NCI-H446 (cell line): Measurements from ENCODE around the gene G6PC3.

Experiments
- DNase-seq, 2 experiments: peaks; one replicate each; lab custom pipeline; 2025; lab: John Stamatoyannopoulos, UW

G6PC3 gene

GRCh38 chr17:44061446-44061845, 9.1 kb upstream of the G6PC3 start:
- DNase-seq: no peak

- no peak for DNase-seq
These were observed 7.7 kb upstream of the G6PC3 start for GRCh38 chr17:44062871-44063270.

GRCh38 chr17:44063704-44064639, 6.6 kb upstream of the G6PC3 start:
- no peak for DNase-seq

GRCh38 chr17:44065668-44066203, 4.8 kb upstream of the G6PC3 start:
- no peak for DNase-seq

GRCh38 chr17:44066204-44066930, 4.2 kb upstream of the G6PC3 start, which contains the start of gene LSM12:
Gene LSM12, minus strand, starts transcription at chr17:44066671. Its CDS starts 84 bp downstream, at chr17:44066587.
- peak; percentile 77 to 95 for DNase-seq

- no peak for DNase-seq
These were observed 3.0 kb upstream of the G6PC3 start for GRCh38 chr17:44067545-44067940.

GRCh38 chr17:44069974-44070454, 521 bp upstream of the G6PC3 start:
- DNase-seq: no peak

GRCh38 chr17:44071198-44071520, 624 bp downstream of the G6PC3 start:
- no peak for DNase-seq

- DNase-seq: no peak
These were observed 1.2 kb downstream of the G6PC3 start for GRCh38 chr17:44071772-44072171.

- no peak for DNase-seq
These were observed 3.8 kb downstream of the G6PC3 start for GRCh38 chr17:44074231-44074910.

- DNase-seq: no peak
These were observed 4.4 kb downstream of the G6PC3 start for GRCh38 chr17:44074911-44075285.

GRCh38 chr17:44075598-44076293, 5.2 kb downstream of the G6PC3 start:
- no peak for DNase-seq

- no peak for DNase-seq
These were observed 6.4 kb downstream of the G6PC3 start for GRCh38 chr17:44076716-44077594.

GRCh38 chr17:44077595-44077909, 7.0 kb downstream of the G6PC3 start:
- DNase-seq: no peak

GRCh38 chr17:44078412-44078811, 7.9 kb downstream of the G6PC3 start:
- DNase-seq: no peak

- DNase-seq: no peak
These were observed 9.6 kb downstream of the G6PC3 start for GRCh38 chr17:44079877-44080821.

GRCh38 chr17:44081681-44082080, 11.1 kb downstream of the G6PC3 start:
- DNase-seq: no peak

- no peak for DNase-seq
These were observed 11.9 kb downstream of the G6PC3 start for GRCh38 chr17:44082256-44082927.

GRCh38 chr17:44083250-44083849, 12.8 kb downstream of the G6PC3 start:
- no peak for DNase-seq
